ENCODE measurements around the gene FRMD7.
A peak's percentile ranks its signal among the peaks of the same experiment; 100 is the strongest.

FRMD7 gene

DNA sequence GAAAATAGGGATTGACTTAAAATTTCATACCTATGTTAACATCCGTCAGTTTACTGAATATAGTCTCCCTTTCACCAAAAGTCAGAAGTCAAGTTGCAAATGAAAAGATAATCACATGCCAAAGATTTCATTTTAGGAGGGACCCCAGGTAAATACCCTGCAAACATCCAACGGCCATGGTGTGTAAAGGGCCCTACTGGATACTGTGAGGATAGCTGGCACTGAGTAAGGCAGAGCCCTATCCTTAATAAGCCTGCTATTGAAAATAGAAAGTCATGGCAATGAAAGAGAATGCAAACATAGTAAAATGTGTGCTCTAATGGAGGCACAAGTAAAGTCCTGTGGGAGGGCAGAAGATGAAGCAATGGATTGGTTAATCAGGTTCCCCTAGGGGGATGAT, 83.8 kb downstream of the FRMD7 start:
- DNase-seq (ENCODE audit: low read depth), result no peak
- no peak overlapping the region for H3K4me3 ChIP-seq (ENCODE audit: low read depth, low read length)

DNA sequence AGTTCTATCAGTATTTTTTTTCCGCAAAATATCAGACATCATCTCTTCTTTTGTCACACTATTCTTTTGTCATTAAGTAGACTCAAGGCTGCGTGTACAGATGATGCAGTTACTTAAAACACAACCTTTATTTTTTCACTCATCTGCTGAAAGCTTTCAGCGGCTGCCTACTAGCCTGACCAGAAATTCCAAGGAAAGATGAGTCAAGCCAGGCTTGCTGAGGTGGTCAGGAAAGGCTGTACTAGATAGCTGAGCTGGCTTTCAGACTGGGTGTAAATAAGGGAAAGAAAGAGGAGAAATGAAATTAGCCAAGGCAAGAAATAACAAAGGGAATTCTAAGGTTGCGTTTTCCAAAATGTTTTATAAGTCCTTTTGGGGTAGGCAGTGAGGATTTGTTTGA, 86.8 kb downstream of the FRMD7 start:
- H3K4me3 ChIP-seq (ENCODE audit: low read depth, low read length), result no peak overlapping the region
- peak; percentile 24 for DNase-seq (ENCODE audit: low read depth)

DNA sequence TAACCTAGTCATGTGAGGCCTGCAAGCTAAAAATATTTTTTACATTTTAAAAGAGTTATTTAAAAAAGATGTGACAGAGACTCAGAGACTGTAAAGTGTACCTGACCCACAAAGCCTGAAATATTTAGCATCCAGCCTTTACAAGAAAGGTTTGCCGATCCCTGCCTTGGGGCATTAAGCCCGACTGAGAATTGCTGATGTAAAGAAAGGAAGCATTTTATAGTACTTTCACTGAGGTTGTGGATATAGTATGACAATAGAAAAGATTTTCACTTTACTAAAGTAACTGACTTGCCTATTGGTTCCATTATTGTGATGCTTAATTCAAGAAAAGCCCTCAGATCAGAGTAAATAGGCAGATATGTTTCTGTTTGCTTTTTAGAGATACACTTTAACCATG, 87.8 kb downstream of the FRMD7 start:
- H3K4me3 ChIP-seq (ENCODE audit: low read depth, low read length), result no peak overlapping the region
- no peak for DNase-seq (ENCODE audit: low read depth)

DNA sequence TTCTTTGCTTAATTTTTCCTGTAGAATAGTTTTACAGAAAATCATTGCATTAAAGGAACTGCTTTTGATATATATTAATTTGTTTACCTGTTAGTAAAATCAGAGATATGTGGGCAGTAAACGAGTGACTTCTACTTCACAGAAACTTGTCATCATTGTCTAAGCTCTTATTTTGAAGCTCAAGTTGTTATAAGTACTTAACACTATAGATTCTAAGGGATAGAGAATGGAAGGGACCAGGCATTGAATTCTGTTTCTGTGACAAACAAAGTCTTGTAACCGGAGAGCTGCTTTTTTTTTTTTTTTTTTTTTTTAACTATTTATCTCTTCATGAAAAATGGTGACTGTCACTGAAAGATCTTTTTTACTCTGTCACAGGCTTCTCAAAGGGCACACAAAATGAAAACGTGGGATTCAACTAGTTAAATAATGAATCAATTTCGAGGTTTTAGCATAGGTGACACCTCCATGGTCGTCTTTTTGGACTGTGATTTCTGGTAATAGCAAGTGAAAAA, 90.3 kb downstream of the FRMD7 start:
- DNase-seq (ENCODE audit: low read depth), result no peak

DNA sequence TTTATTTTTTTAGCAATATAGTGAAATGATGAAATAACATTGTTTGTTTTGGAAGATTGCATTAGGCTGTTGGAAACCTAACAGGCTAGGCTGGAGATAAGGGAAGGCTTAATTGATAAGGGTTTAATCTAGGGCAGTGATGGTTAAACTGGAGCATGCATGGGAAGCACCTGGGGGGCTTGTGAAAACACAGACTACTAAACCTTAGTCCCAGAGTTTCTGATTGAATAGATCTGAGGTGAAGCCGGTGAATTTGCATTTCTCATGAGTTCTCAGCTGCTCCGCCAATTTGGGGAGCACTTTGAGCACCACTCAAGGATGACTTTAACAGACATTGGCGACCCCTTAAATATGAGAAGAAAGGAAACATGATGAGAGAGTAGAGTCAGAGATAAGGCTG, 93.2 kb downstream of the FRMD7 start:
- H3K4me3 ChIP-seq (ENCODE audit: low read depth, low read length), result no peak overlapping the region
- no peak for DNase-seq (ENCODE audit: low read depth)

More for the DNA sequence above, 90.3 kb downstream of the FRMD7 start:
- H3K4me3 ChIP-seq (ENCODE audit: low read depth, low read length), result no peak overlapping the region

DNA sequence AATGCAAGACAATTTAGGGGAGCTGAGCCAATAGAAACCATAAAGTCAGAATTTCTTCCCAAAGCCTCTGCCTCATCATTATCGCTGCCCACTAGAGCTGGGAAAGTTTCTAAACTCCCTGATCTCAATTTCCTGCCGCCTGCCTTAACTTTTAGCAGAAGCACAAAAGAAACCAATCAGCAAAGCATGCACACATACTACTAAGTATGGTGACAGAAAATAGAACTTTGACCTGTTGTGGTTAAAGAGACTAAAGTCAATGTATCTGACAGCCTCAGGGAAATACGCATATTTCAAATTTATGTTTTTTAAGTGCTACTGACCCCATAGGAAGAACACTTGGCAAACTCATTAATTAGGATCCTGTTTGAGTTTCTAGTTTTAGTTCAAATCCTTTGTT, 94.7 kb downstream of the FRMD7 start:
- no peak overlapping the region for H3K4me3 ChIP-seq (ENCODE audit: low read depth, low read length)
- no peak for DNase-seq (ENCODE audit: low read depth)

DNA sequence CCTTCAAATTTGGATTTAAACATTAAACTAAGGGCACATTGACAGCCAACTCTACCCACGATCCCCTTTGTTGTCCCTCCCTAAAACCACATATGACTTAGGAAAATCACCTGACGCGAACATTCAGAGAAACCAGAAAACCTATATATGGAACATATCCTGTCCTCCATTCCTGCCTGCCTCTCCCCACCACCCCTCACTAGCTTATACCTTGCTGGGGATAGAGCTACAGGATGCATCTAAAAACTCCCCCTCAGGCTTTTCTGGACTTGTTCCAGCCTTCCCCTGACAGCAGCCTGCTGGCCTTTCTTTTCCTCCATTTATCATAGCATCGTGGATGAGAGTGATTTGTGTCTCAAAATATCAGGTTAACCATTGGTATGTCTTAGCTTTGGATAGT, 96.0 kb downstream of the FRMD7 start:
- H3K4me3 ChIP-seq (ENCODE audit: low read depth, low read length), result no peak overlapping the region
- DNase-seq (ENCODE audit: low read depth), result no peak

DNA sequence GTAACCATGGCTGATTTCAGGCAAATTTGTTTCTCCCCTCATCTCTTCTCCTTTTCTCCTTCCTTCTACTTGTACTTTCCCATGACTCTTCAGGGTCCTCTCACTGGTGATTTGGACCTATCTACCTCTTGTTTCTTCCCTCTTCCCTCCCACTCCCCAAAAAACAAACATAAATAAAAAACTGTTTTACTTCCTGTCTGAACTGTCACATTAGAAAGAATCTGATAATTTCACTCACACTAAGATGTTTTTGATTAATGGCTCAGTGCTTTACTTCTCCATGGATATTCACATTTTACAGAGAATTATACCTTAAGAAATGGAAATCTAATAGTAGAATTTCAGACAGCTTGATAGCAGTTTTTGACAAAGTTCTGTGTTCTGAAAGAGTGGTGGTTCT, 97.6 kb downstream of the FRMD7 start:
- DNase-seq (ENCODE audit: low read depth), result no peak
- no peak overlapping the region for H3K4me3 ChIP-seq (ENCODE audit: low read depth, low read length)
